HL-60 (cell line): Measurements from ENCODE around the gene HPN.

Experiments
- GABPA ChIP-seq: IDR thresholded peaks from 2 replicates; pipeline ENCODE4 v1.6.1; 2012; ENCODE audit warnings: low read depth
- POLR2AphosphoS5 ChIP-seq: IDR thresholded peaks from 2 replicates; pipeline ENCODE4 v1.6.1; 2012; ENCODE audit warnings: low read depth
- TF ChIP-seq, protein P1 (sequence below): IDR thresholded peaks from one replicate; pipeline ENCODE4 v1.5.1; 2011; ENCODE audit warnings: low read length, control low read depth, inconsistent platforms; ENCODE audit not compliant: insufficient read depth

DNA sequence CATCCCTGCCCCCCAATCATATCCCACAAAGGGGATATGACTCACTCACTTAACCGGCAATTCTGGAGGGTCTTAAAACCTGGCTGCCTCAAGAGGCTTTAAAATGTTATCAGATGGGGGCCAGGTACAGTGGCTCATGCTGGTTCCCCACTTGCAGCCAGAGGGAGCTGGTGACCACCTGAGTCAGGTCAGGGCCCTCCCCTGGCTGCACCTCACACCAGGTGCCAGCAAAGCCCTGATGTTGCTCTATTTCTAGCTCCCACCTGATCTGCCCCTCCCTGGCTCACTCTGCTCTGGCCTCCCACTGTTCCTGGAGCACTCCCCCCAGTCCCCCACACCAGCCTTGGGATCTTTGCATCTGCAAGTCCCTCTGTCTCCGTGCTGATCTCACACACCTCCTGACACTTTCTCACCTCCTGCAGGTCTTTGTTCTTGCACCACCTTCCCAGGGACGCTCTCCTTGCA lies 14.2 kb downstream of the HPN start:
- TF ChIP-seq, protein P1, sequence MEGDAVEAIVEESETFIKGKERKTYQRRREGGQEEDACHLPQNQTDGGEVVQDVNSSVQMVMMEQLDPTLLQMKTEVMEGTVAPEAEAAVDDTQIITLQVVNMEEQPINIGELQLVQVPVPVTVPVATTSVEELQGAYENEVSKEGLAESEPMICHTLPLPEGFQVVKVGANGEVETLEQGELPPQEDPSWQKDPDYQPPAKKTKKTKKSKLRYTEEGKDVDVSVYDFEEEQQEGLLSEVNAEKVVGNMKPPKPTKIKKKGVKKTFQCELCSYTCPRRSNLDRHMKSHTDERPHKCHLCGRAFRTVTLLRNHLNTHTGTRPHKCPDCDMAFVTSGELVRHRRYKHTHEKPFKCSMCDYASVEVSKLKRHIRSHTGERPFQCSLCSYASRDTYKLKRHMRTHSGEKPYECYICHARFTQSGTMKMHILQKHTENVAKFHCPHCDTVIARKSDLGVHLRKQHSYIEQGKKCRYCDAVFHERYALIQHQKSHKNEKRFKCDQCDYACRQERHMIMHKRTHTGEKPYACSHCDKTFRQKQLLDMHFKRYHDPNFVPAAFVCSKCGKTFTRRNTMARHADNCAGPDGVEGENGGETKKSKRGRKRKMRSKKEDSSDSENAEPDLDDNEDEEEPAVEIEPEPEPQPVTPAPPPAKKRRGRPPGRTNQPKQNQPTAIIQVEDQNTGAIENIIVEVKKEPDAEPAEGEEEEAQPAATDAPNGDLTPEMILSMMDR: peak; percentile 7
- TF ChIP-seq GABPA (no peak), POLR2AphosphoS5 (no peak)
